HL-60 (cell line): ENCODE data around the gene ITGA5.

Source experiments
- CTCF ChIP-seq: IDR thresholded peaks from one replicate; pipeline ENCODE4 v1.5.1; 2011; ENCODE audit warnings: low read length, control low read depth, inconsistent platforms; ENCODE audit not compliant: insufficient read depth
- POLR2AphosphoS5 ChIP-seq: IDR thresholded peaks from 2 replicates; pipeline ENCODE4 v1.6.1; 2012; ENCODE audit warnings: low read depth
- TF ChIP-seq, protein P1 (sequence below): IDR thresholded peaks from 2 replicates; pipeline ENCODE4 v1.6.1; 2012; ENCODE audit warnings: low read depth; ENCODE audit not compliant: insufficient replicate concordance

- TF ChIP-seq CTCF (no peak), POLR2AphosphoS5 (no peak)
- TF ChIP-seq, protein P1, sequence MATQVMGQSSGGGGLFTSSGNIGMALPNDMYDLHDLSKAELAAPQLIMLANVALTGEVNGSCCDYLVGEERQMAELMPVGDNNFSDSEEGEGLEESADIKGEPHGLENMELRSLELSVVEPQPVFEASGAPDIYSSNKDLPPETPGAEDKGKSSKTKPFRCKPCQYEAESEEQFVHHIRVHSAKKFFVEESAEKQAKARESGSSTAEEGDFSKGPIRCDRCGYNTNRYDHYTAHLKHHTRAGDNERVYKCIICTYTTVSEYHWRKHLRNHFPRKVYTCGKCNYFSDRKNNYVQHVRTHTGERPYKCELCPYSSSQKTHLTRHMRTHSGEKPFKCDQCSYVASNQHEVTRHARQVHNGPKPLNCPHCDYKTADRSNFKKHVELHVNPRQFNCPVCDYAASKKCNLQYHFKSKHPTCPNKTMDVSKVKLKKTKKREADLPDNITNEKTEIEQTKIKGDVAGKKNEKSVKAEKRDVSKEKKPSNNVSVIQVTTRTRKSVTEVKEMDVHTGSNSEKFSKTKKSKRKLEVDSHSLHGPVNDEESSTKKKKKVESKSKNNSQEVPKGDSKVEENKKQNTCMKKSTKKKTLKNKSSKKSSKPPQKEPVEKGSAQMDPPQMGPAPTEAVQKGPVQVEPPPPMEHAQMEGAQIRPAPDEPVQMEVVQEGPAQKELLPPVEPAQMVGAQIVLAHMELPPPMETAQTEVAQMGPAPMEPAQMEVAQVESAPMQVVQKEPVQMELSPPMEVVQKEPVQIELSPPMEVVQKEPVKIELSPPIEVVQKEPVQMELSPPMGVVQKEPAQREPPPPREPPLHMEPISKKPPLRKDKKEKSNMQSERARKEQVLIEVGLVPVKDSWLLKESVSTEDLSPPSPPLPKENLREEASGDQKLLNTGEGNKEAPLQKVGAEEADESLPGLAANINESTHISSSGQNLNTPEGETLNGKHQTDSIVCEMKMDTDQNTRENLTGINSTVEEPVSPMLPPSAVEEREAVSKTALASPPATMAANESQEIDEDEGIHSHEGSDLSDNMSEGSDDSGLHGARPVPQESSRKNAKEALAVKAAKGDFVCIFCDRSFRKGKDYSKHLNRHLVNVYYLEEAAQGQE: no peak
These were observed 42.5 kb downstream of the ITGA5 start for GRCh38 chr12:54376596-54376995.
